Measurements from ENCODE around the gene POLD2. TPM values are rescaled to one million over a fixed set of nuclear protein-coding genes. Genes with fewer than 3 reads are reported as not detected.

Gene POLD2
- total RNA-seq, 1 experiment from 2014 or later, result 179 TPM

DNA sequence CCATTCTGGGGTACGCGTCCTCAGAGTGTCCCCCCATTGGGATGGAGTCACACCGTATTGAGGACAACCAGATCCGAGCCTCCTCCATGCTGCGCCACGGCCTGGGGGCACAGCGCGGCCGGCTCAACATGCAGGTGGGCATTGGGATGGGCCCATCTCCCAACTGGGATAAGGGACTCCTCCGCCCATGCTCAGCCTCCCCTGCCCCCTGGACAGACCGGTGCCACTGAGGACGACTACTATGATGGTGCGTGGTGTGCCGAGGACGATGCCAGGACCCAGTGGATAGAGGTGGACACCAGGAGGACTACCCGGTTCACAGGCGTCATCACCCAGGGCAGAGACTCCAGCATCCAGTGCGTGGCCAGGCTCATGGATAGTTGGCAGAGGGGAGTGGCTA is 13.4 kb downstream of the POLD2 start:
- no peaks in the 10 kb centered on the region for H3K27me3 Mint-ChIP-seq (ENCODE audit: insufficient read depth, unreplicated experiment)
- no peaks in the 10 kb centered on the region for H3K9me3 Mint-ChIP-seq (ENCODE audit: unreplicated experiment)
- intact Hi-C loops (cut with micrococcal nuclease), result no loop called here

DNA sequence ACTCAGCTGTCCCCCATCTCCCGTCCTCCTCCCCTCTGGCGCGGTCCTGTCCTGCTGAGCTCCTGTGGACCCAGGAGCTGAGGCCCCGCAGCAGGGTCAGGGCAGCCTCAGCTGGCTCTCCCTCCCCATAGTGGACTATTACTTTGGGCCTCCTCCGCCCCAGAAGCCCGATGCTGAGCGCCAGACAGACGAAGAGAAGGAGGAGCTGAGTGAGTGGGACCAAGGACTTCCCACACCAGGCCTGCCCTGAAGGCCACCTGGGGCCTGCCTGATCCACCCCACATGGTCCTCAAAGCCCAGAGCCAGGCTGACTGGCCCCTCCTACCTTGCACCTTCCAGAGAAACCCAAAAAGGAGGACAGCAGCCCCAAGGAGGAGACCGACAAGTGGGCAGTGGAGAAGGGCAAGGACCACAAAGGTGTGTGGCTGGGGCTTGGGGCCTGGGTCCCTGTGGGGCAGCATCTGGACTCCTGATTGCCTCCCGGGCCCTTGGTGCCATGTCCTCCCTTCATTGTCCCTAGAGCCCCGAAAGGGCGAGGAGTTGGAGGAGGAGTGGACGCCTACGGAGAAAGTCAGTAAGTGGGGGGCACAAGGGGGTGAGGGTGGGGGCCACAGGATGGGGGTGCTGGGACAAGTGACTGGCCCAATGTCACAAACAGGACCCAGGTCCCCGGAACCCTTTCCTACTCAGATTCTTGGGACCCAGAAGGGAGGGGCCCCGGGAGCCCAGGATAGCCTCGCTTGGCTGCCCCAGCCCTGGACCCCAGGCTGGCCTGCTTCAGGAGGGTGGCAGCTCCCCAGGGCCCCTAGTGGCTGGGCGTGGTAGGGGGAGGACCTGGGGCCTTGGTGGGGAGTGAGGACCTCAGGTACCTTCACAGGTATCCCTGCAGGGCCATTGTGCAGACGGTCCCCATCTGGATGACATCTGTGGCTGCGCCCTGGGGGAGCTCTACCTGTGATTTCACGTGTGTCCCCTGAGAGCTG is 14.3 kb downstream of the POLD2 start:
- no peak overlapping the region for H3K4me3 Mint-ChIP-seq (ENCODE audit: unreplicated experiment)
- DNase-seq (ENCODE audit: unreplicated experiment), result no peak
- POLR2A ChIA-PET, result no interaction called here
- intact Hi-C loops (cut with micrococcal nuclease), result no loop called here
- CTCF ChIA-PET, result interaction anchor here (0.7 kb wide), 1 partner anchor 15 kb away, joined by 4 read pairs; the partner anchor contains the start of gene POLD2
- H3K4me1 Mint-ChIP-seq (ENCODE audit: insufficient read depth, unreplicated experiment), result peaks cover 7% of the 10 kb centered on the region
- H3K36me3 Mint-ChIP-seq (ENCODE audit: insufficient read depth, unreplicated experiment), result peaks cover 14% of the 10 kb centered on the region
- no peaks in the 10 kb centered on the region for H3K9me3 Mint-ChIP-seq (ENCODE audit: unreplicated experiment)
- H3K27ac Mint-ChIP-seq (ENCODE audit: low read depth, unreplicated experiment), result no peak overlapping the region
- BruUV-seq (replicated peaks), result no TSS peak
- TF ChIP-seq, protein P1, sequence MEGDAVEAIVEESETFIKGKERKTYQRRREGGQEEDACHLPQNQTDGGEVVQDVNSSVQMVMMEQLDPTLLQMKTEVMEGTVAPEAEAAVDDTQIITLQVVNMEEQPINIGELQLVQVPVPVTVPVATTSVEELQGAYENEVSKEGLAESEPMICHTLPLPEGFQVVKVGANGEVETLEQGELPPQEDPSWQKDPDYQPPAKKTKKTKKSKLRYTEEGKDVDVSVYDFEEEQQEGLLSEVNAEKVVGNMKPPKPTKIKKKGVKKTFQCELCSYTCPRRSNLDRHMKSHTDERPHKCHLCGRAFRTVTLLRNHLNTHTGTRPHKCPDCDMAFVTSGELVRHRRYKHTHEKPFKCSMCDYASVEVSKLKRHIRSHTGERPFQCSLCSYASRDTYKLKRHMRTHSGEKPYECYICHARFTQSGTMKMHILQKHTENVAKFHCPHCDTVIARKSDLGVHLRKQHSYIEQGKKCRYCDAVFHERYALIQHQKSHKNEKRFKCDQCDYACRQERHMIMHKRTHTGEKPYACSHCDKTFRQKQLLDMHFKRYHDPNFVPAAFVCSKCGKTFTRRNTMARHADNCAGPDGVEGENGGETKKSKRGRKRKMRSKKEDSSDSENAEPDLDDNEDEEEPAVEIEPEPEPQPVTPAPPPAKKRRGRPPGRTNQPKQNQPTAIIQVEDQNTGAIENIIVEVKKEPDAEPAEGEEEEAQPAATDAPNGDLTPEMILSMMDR (IDR thresholded peaks at IDR 0.05; ENCODE audit: unreplicated experiment), result no peak
- no peaks in the 10 kb centered on the region for H3K27me3 Mint-ChIP-seq (ENCODE audit: insufficient read depth, unreplicated experiment)

More for the DNA sequence above, 13.4 kb downstream of the POLD2 start:
- Mint-ChIP-seq H3K4me3 (ENCODE audit: unreplicated experiment) (no peak overlapping the region), H3K4me1 (ENCODE audit: insufficient read depth, unreplicated experiment) (peaks cover 7% of the 10 kb centered on the region), H3K36me3 (ENCODE audit: insufficient read depth, unreplicated experiment) (peaks cover 22% of the 10 kb centered on the region), H3K27ac (ENCODE audit: low read depth, unreplicated experiment) (no peak overlapping the region)
- no TSS peak for BruUV-seq (replicated peaks)
- CTCF ChIA-PET, result no interaction called here
- POLR2A ChIA-PET, result interaction anchor here (1.4 kb wide), 1 partner anchor 15 kb away, joined by 5 read pairs; no protein-coding TSS in a partner anchor
- TF ChIP-seq, protein P1 (IDR thresholded peaks at IDR 0.05; ENCODE audit: unreplicated experiment), result no peak
- DNase-seq (ENCODE audit: unreplicated experiment), result no peak

DNA sequence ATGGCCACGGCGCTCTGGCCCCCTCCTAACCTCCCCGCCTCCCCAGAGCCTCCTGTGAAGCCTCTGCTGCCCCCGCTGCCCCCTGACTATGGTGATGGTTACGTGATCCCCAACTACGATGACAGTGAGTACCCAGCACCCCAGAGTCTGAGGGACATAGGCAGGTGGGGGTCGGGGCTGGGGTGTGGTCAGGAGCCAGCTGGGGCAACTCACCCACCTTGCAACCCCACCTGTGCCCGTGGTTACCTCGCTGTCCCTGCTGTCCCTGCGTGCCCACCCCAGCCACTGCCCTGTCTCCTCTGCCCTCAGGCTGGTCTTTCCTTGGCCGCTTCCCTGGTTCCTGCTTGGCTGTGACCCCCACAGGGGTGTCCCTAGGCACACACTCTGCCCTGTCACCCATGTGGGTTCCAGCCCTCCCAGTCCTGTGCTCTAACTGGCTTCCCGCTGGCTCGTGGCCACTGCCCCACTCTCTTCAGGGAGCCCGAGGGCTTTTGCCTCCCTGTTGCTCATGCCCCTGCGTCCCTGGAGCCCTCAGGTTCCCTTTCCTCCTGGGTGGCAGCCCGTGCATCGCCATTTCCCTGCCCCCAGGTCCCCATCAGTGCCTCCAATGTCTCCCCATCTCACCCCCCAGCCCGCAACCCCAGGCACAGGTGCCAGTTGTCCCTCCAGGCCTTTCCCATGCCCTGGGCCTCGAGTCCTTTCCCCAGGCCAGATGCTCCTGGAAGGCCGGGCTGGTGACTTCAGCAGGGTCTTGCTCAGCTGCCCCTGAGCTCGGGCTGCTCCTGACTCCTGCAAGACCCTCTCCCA is 15.2 kb downstream of the POLD2 start:
- BruUV-seq (replicated peaks), result no TSS peak
- no peak for DNase-seq (ENCODE audit: unreplicated experiment)
- no peaks in the 10 kb centered on the region for H3K9me3 Mint-ChIP-seq (ENCODE audit: unreplicated experiment)
- POLR2A ChIA-PET, result no interaction called here
- intact Hi-C loops (cut with micrococcal nuclease), result no loop called here
- no peaks in the 10 kb centered on the region for H3K27me3 Mint-ChIP-seq (ENCODE audit: insufficient read depth, unreplicated experiment)
- H3K27ac Mint-ChIP-seq (ENCODE audit: low read depth, unreplicated experiment), result peak overlapping the region; percentile 34
- peaks cover 14% of the 10 kb centered on the region for H3K36me3 Mint-ChIP-seq (ENCODE audit: insufficient read depth, unreplicated experiment)
- peaks cover 8% of the 10 kb centered on the region for H3K4me1 Mint-ChIP-seq (ENCODE audit: insufficient read depth, unreplicated experiment)
- CTCF ChIA-PET, result interaction anchor here (0.7 kb wide), 1 partner anchor 16 kb away, joined by 4 read pairs; the partner anchor contains the start of gene POLD2
- TF ChIP-seq, protein P1 (IDR thresholded peaks at IDR 0.05; ENCODE audit: unreplicated experiment), result no peak
- H3K4me3 Mint-ChIP-seq (ENCODE audit: unreplicated experiment), result no peak overlapping the region
